Fibroblast of peridontal ligament (primary cell): ENCODE measurements around the gene LSAMP.

Source experiments
- DNase-seq: peaks from one replicate; pipeline ENCODE4 v3.0.0-alpha.2; 2010; ENCODE audit errors: extremely low read depth

LSAMP gene

DNA sequence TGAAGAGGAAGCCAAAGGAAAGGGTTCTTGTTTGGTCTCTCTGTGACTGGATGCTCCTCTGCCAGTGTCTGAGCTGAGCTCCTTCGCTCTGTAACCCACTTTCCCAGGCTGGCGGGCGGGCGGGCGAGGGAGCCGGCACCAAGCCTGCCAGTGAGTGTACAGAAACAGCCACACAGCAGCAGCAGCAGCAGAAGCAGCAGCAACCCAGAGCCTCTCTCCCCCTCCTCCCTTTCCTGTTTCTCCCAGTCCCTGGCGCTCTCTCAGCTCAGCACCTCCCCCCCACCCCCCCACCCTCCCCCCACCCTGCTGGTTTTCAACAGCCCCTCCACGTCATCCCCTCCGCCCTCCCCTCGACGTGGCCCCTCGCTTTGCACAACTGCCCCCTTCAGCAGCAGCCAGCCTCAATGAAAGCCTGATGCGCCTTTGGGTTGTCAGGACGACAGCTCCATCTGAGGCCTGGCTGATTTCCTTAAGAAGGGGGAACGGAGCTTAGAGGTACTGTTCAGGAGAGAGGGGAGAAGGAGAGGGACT lies at the start of gene LSAMP:
Gene LSAMP, minus strand, starts transcription at position 177 of the 531 bp plus-strand sequence.
- DNase-seq: peak; percentile 8

DNA sequence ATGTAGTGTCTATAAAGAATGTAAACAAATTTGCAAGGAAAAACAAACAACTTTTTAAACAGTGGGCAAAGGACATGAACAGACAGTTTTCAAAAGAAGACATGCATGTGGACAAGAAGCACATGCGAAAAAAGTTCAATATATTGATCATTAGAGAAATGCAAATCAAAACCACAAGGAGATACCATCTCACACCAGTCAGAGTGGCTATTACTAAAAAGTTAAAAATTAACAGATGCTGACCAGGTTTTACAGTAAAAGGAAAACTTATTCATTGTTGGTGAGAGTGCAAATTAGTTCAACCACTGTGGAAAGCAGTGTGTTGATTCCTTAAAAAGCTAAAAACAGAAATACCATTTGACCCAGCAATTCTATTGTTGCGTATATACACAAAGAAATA lies 47.1 kb upstream of the LSAMP start:
- DNase-seq: no peak

DNA sequence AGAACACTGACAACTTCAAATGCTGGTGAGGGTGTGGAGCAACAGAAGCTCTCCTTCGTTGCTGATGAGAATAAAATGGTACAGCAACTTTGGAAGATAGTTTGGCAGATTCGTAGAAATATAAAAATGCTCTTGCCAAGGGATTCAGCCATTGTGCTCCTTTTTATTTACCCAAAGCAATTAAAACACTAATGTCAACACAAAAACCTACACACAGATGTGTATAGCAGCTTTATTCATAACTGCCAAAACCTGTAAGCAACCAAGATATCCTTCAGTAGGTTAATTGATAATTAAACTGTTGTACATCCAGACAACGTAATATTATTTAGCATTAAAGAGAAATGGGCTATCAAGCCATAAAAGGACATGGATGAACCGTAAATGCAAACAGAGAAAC lies 37.8 kb upstream of the LSAMP start:
- DNase-seq: no peak

DNA sequence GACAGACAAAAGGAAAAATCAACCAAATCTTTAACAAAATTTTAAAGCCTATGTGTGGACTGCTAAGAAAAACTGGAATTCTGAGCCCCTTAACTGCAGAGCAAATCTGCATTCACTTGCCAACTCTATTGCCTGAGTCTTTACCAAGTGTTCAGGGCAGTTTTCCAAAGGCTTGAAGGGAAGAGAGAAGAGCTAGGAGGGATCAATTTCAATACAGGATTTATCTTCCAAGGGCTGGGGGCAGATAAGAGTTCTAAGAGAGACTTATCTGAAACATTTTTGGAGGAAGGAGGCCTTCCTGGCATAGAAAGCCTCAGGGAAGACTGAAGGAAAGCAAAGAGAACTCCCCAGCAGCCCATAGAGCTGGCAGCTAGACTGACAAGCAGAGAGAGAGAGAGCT lies 31.4 kb upstream of the LSAMP start:
- no peak for DNase-seq

DNA sequence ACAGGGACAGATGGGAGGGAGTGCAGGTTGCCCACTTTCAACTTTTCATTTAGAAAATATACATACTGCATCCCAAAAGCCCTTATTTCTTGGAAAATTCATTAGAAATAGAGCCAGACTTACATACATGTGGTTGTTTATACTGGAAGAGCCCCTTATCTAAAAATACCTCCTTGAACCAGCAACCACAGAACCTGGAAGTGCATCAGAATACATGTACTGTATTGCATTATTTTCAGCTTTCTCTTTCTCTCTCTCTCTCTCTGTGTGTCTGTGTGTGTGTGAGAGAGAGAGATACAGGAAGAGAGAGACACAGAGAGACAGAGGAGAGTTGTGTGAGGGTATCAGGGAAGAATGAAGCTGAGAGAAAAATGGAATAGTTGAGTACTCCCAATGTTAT lies 29.5 kb upstream of the LSAMP start:
- DNase-seq: no peak

DNA sequence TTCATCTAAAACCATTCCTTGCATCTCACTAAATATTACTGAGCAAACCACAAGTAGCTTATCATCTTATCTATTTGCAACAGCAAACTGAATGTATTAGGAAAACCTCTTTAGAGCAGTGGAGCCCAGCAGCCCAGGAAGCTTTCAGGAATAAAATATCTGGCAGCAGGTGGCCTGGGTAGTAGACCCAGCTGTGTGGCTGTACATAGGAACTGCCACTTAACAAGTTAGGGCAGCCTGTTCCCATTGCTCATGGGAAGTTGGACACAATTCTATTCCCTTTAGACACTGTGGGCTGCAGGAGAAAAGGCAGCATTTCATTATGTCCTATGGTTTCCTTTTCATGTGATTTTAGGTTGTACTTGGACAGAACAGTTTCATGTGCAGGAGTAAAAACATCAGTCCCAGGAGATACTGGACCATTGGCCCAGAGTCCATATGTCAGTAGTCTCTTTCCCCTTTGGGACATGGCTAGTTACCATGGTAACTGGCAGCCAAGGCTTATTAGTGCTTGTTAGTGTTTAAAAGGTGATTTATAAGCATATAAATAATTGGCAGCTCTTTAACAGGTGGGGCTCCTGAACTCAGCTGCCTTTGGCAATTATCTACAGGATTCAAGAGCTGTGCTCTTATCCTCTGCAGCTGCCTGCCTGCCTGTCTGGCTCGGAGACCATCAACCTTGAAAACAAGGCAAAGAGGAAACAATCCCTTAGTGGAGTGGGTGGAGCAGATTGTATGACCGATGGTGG lies 28.9 kb upstream of the LSAMP start:
- DNase-seq: no peak

DNA sequence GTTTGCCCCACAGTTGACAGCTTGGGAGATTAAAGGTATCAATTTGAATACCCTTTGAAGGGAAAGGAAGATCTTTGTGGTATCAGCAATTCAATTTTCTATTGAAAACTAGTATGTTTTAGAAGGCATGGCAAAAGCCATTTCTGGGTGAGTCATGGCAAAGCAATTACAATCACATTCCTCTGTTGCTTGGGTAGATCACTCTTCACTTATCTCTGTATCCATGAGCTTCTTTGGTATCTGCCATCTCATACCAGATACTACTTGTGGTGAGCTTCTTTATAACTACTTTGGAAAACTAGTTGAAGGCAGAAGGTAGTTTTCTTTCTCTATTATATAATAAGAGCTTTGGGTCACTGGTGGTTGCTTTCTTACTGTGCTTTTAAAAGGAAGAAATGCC lies 28.3 kb upstream of the LSAMP start:
- peak; percentile 2 for DNase-seq

DNA sequence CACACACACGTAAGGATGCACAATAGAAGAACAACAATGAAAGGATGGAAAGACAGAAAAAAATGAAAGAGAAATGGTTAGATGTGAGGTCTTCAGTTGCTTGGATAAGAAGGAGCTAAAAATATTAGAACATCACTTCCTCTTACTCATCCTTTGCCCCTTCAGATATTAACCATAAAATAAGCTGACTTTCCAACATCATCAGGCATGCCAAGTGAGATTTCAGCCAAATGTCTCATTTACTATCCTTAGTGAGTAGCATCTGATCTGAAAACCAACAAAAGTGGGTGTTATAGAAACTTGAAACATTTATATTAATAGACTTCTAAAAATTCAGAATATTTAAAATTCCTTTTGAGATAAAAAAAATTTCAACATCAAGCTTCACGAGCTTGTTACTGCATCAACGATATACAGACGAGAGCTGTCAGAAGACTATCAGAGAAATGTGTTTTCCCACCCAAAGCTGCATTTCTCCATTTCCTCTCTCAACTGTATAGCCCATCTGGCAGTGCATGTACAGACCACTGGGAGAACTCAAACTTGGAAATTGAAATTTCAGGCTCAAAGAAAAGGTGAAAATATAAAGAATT lies 25.4 kb upstream of the LSAMP start:
- no peak for DNase-seq

DNA sequence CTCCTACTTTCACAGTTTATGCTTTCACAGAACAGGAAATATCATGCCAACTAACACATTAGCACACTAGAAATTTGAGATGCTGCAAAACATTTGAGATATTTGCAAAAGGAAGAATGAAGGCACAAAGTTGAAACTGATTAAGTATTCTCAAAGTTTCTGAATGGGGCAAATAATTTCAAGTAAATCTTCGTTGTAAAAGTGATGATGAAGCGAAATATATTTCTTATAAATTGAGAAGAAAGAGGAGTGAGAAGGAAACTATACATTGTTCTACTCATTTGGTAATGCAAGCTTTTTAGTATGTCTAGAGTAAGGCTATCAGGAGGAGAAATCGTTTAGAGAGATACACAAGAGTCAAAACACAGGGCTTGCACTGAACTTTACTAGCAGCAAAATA lies 24.3 kb upstream of the LSAMP start:
- DNase-seq: no peak

DNA sequence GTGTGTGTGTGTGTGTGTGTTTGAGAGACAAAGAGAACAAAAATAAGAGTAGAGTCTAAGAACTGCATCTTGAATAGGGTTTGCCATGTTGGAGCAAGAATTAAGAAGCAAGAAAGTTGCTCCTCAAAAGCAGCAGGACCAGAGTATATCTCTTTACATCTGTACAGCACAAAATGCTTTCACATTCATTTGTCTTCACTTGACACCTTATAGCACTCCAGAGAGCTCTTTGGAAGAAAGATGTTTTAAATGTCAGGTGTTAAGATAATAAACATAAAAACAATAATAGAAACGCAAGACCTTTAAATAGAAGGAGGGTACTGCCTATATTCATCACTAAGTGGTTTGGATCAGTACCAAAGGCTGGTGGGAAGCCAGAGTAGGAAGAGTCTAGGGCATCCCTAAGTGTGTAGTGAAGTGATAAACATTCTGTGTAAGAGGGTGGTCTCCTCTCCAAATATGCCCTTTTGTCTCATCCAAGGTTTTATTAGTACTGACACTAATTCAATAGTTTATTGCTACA lies 19.1 kb upstream of the LSAMP start:
- DNase-seq: no peak

DNA sequence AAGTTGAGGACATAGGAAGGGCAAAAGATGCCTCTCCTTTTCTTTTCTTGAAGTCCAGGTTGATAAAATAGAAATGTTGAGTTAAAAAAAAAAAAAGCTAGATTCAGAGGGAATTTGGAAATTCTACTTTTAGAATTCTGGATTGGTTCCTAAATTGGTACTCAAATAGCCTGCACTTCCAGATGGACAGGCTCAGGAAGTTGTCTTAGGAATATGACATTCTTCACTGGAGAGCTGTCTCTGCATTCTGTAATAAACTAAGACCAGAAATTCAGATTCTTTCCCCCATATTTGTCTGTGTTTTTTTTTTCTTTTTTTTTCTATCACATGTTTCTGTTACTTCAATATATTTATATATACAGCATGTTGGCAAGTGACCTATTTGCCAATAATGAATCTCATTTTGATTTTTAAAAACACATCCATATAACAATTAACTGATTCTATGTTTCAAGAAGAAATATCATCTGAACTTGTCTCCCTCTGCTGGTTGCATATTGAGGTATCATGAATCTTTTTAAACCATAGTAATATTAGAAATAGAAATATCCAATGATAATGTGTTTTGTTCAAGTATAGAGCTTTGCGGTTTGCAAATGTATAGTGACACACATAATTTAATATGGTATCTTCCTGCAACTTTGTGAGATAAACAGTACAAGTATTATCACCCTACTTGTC lies 8.5 kb upstream of the LSAMP start:
- peak; percentile 38 for DNase-seq

DNA sequence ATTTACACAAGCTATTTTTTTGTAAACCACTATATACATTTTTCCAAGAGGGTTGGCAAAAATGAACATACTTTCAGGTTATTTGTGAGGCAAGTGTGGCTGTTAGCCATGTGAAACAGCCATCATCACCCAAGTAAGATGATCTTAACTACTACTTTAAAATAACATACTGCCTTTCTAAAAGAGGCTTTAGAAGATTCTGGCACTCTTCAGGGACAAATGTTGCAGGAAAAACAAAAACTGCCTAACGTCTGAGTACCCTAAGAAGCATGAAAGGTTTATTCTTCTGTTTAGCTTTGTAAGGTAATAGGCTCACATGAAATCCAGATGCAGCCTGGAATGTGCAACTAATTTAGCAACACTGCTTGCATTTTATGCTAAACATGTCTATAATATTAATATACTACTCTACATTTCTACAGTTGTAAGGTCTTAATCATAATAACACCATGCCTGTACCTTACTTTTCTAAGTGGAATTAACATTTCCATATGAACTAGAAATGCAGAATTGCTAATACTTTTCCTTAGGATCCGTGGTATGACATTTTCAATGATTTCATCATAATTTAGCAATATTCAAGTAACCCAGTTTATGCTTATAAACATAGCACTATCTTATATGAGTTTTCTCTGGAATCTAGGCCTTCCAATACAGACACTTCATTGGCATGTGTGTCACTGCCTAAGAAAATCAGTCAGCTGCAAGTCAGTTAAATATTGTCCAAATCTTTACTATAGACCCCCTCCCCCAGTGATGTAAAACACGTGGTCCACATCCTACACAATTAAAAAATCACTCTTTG lies 4.5 kb upstream of the LSAMP start:
- no peak for DNase-seq

DNA sequence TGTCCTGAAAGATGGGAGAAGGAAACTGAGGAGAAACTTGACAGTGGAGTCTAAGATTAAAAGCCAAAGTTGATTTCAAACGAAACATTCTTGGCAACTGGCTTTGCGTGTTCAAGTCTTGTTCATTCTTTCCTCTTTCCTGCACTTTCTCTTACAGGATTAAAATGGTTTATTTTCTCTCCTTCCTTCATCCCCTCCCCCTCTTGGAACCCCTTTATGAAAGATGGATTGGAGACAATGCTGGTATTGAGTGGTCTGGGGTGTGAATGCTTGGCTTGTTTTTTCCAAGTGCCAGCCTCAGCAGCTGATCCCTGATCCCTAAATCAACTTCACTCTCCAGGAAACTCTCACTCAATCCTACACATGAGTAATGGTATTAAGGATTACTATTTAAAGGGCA lies 703 bp upstream of the LSAMP start:
- DNase-seq: no peak

DNA sequence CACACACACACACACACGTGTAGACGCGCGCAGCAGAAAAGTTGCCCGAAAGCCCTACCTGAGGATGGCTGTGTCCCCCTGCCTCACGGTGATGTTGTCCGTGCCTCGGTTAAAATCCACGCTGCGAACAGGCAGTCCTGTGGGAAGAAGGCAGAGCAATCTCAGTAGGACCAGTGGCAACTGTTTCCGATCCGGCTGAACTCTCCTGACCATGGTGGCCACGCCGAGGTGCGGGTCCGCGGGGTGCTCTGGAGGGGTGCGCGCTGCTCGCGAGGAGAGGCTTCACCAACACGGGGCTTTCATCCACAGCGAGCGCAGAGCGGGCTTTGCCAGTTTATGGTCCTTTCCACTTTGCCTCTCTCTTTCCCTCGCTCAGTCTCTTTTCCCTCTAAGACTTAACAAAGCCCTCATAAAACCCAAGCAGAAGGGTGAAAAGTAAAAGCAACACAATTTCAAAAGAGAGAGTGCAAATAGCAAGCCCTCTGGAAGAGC lies 422 bp downstream of the LSAMP start:
- DNase-seq: peak; percentile 21

DNA sequence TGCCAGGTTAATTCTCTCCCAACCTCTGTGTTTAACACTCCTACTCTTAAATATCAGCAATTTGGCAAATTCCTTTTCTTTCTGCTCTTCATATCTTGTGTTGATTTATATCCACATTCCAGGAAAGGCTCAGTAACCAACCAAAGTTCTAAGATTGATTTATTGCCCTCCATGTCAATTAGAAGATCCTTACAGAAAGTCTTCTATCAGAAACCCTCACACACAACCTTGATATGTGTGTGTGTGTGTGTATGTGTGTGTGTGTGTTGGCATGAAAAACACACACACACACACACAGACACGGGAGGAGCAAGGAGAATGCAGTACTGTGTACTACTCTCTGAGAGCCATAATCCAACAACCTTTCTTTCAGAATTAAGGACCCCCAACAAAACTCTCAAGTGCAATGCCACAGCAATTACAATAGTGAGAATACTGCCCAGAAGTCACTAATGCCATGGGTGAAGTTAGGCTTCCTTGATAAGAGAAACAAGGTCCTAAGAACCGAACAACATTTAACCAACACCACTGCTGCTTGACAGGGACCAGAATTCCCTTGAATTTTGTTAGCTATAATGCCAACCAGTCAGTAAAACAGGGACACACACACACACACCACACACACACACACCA lies 1.1 kb downstream of the LSAMP start:
- peak; percentile 8 for DNase-seq

DNA sequence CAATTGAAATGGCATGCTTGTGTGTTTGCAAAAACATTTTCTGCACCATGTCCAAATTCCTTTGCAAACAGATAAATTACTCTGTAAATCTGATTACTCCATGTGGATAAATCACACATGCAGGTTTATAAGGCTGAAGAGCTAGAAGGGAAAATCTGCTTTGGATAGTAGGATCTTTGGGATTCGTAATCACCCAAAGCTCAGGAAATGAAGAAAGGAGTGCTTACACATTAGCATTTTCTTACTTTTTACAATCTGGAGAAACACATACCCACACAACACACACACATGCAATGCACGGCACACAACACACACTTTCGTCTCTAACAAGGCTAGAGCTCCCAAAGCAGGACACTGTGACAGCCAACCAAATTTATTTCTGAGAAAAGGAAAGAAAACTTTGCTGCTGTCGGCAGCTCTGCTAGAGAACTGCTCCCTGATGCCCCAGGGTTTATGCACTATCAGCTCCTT lies 2.1 kb downstream of the LSAMP start:
- peak; percentile 32 for DNase-seq

DNA sequence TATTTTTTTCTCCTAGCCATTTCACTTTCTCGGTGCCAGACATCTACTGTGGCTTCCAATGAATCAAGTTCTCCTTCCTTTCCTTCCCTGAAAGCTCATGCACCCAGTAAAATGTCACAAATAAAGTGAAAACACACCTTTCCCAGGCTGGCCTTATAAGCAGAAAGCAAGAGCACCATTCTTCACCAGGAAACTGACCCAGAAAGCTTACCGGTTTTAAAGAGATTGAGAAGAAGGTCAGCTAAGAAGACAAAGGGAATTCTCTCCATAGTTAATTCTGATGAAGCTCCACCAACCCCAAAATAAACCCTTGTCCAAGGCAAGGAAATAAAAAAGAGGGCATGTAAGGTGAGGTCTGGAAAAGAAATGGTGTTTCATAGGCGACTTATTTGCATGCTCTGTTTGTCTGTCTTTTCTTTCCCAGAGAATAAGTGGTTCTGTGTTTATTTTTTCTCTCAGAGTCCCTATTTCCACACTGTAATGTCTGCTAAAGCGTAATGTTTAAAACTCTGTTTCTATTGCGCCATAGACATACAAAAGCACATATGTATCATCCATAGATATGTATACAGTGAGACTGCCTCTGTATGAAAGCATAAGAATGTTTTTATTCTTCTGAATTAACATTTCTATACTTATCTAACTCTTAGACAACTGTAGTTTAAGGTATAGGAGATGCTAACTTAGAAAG lies 2.8 kb downstream of the LSAMP start:
- DNase-seq: peak; percentile 21

DNA sequence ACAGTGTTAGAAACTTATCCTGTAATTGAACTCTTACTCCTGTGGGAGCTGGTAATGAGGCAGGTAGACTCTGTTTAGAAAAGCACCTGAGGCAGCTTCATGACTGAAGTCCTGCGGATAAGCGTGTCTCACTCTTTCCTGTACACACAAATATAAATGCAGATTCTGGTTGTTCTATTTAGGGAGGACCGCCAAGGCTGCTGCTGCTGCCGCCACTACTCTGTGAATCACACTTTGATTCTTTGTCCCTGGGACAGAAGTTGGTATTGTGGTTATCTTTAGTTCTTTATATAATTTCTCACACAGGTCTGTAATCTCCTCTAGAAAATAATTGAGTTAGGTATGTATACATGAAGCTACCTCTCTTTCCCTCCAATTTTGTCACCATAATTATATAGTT lies 3.6 kb downstream of the LSAMP start:
- DNase-seq: no peak

DNA sequence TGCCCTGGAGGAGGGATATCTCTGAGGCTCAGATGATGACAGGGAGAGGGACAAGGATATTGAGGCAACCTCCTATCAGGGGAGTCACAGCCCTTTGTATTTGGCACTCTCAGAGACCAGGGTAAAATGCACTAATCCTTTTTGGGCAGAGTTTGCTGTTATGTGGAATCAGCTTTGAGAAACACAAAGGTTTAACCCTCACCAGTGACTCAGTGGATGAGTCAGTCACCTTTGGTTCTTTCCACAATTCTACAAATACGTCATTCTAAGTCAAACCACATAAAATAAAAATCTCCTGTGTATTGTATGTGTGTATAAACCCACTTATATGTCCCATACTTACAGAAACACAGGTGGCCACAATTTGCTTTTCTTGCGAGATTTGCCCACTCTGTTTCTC lies 5.1 kb downstream of the LSAMP start:
- peak; percentile 70 for DNase-seq

DNA sequence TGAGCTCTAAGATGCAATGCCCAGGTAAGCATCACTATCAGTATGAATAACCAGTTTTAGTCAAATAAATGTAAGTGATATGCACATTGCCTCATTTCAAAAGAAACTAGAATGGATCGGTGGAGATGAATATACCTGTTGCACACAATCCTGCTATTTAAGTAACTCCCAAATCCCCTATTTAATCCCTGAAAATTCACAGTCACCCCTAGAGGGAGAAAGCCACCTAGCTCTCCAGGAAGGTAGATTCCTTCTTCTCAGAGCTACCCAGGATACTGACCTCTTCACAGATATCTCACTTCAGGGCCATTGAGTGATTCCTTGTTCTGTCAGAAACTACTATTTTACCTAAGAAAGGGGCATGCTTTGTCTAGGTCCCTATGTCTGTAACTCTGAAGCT lies 11.7 kb downstream of the LSAMP start:
- DNase-seq: no peak
